Loucy (cell line): ENCODE measurements around the gene BPIFB1.

ENCODE experiments used
- H2AFZ ChIP-seq: fragments of 200-600 bp; sonication (generic); 2 replicates; pipeline ENCODE4 v1.6.0; 2016; ENCODE audit warnings: antibody characterized with exemption, mild to moderate bottlenecking, low read length, moderate library complexity
- H3F3A ChIP-seq: fragments of 200-600 bp; 2 replicates; pipeline ENCODE4 v1.6.0; 2016; ENCODE audit warnings: antibody characterized with exemption, low read depth, mild to moderate bottlenecking
- H3K27me3 ChIP-seq: fragments of 200-600 bp; sonication (generic); 2 replicates; pipeline ENCODE4 v1.6.1; 2014; ENCODE audit warnings: low read length, mild to moderate bottlenecking; ENCODE audit not compliant: insufficient read depth, poor library complexity, severe bottlenecking
- H3K36me3 ChIP-seq: fragments of 200-600 bp; sonication (generic); 2 replicates; pipeline ENCODE4 v1.6.1; 2016; ENCODE audit warnings: low read length; ENCODE audit not compliant: insufficient read depth
- H3K4me1 ChIP-seq: fragments of 200-600 bp; sonication (generic); 2 replicates; pipeline ENCODE4 v1.5.1; 2014; ENCODE audit warnings: low read length, mild to moderate bottlenecking; ENCODE audit not compliant: insufficient read depth, poor library complexity, severe bottlenecking
- H3K4me2 ChIP-seq: fragments of 200-600 bp; sonication (generic); 2 replicates; pipeline ENCODE4 v1.6.0; 2014; ENCODE audit warnings: antibody characterized with exemption, low read length, low read depth, mild to moderate bottlenecking; ENCODE audit not compliant: poor library complexity, severe bottlenecking
- H3K4me3 ChIP-seq: fragments of 200-600 bp; sonication (generic); 2 replicates; pipeline ENCODE4 v1.5.1; 2014; ENCODE audit warnings: low read length, mild to moderate bottlenecking, mixed read lengths; ENCODE audit not compliant: poor library complexity, severe bottlenecking
- H3K79me2 ChIP-seq: fragments of 200-600 bp; sonication (generic); 2 replicates; pipeline ENCODE4 v1.6.1; 2014; ENCODE audit warnings: low read length; ENCODE audit not compliant: insufficient read depth
- H3K9ac ChIP-seq: fragments of 200-600 bp; sonication (generic); 2 replicates; pipeline ENCODE4 v1.6.0; 2014; ENCODE audit warnings: mild to moderate bottlenecking, low read depth, low read length, moderate library complexity; ENCODE audit not compliant: poor library complexity, severe bottlenecking
- H3K9me2 ChIP-seq: fragments of 200-600 bp; sonication (generic); replicated peaks from 2 replicates; pipeline ENCODE4 v1.6.1; 2016; ENCODE audit warnings: low read depth, low read length, mixed read lengths
- H3K9me3 ChIP-seq: fragments of 200-600 bp; sonication (generic); 2 replicates; pipeline ENCODE4 v1.6.1; 2014; ENCODE audit warnings: mild to moderate bottlenecking, antibody characterized with exemption, low read length, low read depth; ENCODE audit not compliant: insufficient read depth
- H4K20me1 ChIP-seq: fragments of 200-600 bp; sonication (generic); 2 replicates; pipeline ENCODE4 v1.6.0; 2014; ENCODE audit warnings: antibody characterized with exemption, low read length, mild to moderate bottlenecking; ENCODE audit not compliant: insufficient read depth, poor library complexity, severe bottlenecking
- EZH2phosphoT487 ChIP-seq: fragments of 200-600 bp; IDR thresholded peaks from 2 replicates; pipeline ENCODE4 v1.6.1; 2018; ENCODE audit warnings: antibody characterized with exemption, mild to moderate bottlenecking, moderate library complexity, borderline replicate concordance
- TF ChIP-seq, protein P1 (sequence below): fragments of 200-600 bp; sonication (generic); conservative IDR thresholded peaks from 2 replicates; pipeline ENCODE4 v1.5.1; 2014; ENCODE audit warnings: mild to moderate bottlenecking, antibody characterized with exemption, low read length

Gene BPIFB1

GRCh38 chr20:33251496-33251895, 31.5 kb upstream of the BPIFB1 start:
- Histone ChIP-seq H3K79me2 (no peaks in the 10 kb centered on the region), H3K4me1 (no peaks in the 10 kb centered on the region), H3K9me3 (no peaks in the 10 kb centered on the region), H3K36me3 (no peaks in the 10 kb centered on the region), H3K9ac (no peak overlapping the region), H3K4me2 (no peak overlapping the region), H3K27me3 (no peaks in the 10 kb centered on the region), H2AFZ (no peak overlapping the region), H4K20me1 (no peaks in the 10 kb centered on the region), H3F3A (no peaks in the 10 kb centered on the region), H3K9me2 (no peaks in the 10 kb centered on the region), H3K4me3 (no peak overlapping the region)
- TF ChIP-seq, protein P1, sequence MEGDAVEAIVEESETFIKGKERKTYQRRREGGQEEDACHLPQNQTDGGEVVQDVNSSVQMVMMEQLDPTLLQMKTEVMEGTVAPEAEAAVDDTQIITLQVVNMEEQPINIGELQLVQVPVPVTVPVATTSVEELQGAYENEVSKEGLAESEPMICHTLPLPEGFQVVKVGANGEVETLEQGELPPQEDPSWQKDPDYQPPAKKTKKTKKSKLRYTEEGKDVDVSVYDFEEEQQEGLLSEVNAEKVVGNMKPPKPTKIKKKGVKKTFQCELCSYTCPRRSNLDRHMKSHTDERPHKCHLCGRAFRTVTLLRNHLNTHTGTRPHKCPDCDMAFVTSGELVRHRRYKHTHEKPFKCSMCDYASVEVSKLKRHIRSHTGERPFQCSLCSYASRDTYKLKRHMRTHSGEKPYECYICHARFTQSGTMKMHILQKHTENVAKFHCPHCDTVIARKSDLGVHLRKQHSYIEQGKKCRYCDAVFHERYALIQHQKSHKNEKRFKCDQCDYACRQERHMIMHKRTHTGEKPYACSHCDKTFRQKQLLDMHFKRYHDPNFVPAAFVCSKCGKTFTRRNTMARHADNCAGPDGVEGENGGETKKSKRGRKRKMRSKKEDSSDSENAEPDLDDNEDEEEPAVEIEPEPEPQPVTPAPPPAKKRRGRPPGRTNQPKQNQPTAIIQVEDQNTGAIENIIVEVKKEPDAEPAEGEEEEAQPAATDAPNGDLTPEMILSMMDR: no peak
- TF ChIP-seq EZH2phosphoT487: no peak

DNA sequence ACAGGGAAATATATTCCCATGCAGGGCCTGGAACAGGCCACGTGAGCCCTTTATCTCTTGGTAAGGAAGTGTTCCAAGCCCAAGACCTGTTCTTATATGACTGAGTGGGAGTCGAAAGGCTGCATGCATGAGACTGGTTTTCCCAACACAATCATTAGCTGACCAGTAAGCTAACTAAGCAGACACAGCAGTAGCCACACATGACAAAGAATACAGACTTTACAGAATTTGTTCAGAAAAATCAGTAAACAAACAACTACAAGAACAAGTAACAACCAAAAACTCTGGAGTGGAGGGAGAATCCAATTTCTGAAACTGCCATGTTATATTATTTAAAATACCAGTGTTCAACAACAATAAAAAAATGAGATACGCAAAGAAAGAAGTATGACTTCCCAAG, 30.6 kb upstream of the BPIFB1 start:
- TF ChIP-seq, protein P1: no peak
- TF ChIP-seq EZH2phosphoT487: no peak
- H2AFZ ChIP-seq: no peak overlapping the region
- H4K20me1 ChIP-seq: no peaks in the 10 kb centered on the region

GRCh38 chr20:33255005-33255404, 28.0 kb upstream of the BPIFB1 start:
- H3K27me3 ChIP-seq: no peaks in the 10 kb centered on the region
- no peak overlapping the region for H2AFZ ChIP-seq
- H3K4me1 ChIP-seq: no peaks in the 10 kb centered on the region
- no peaks in the 10 kb centered on the region for H3K79me2 ChIP-seq
- no peaks in the 10 kb centered on the region for H3K9me3 ChIP-seq
- no peaks in the 10 kb centered on the region for H3K9me2 ChIP-seq
- H4K20me1 ChIP-seq: no peaks in the 10 kb centered on the region
- no peak for TF ChIP-seq EZH2phosphoT487
- TF ChIP-seq, protein P1: no peak
- H3K4me3 ChIP-seq: no peak overlapping the region
- H3F3A ChIP-seq: no peaks in the 10 kb centered on the region
- no peaks in the 10 kb centered on the region for H3K36me3 ChIP-seq
- H3K9ac ChIP-seq: no peak overlapping the region
- H3K4me2 ChIP-seq: no peak overlapping the region

More for the DNA sequence above, 30.6 kb upstream of the BPIFB1 start:
- Histone ChIP-seq H3K27me3 (no peaks in the 10 kb centered on the region), H3K4me2 (no peak overlapping the region), H3K4me1 (no peaks in the 10 kb centered on the region), H3K9me3 (no peaks in the 10 kb centered on the region), H3K9me2 (no peaks in the 10 kb centered on the region), H3K9ac (no peak overlapping the region), H3K36me3 (no peaks in the 10 kb centered on the region), H3K4me3 (no peak overlapping the region), H3K79me2 (no peaks in the 10 kb centered on the region), H3F3A (no peaks in the 10 kb centered on the region)
